ENCODE measurements around the gene CMTM4.

Gene CMTM4

GRCh38 chr16:66696669-66697630, at the start of gene CMTM4:
Gene CMTM4, minus strand, starts transcription at chr16:66696743. Its CDS starts 218 bp downstream, at chr16:66696525.
- no peak for FAIRE-seq

GRCh38 chr16:66746048-66746447, 49.5 kb upstream of the CMTM4 start:
- no peak for FAIRE-seq

- FAIRE-seq: no peak
Observed at GRCh38 chr16:66741950-66742808, 45.6 kb upstream of the CMTM4 start.

- no peak for FAIRE-seq
Observed at GRCh38 chr16:66741169-66741900, 44.8 kb upstream of the CMTM4 start.

GRCh38 chr16:66740533-66740932, 44.0 kb upstream of the CMTM4 start:
- FAIRE-seq: no peak

GRCh38 chr16:66740010-66740409, 43.5 kb upstream of the CMTM4 start:
- no peak for FAIRE-seq

GRCh38 chr16:66735891-66736290, 39.3 kb upstream of the CMTM4 start:
- no peak for FAIRE-seq

GRCh38 chr16:66731101-66731500, 34.6 kb upstream of the CMTM4 start:
- FAIRE-seq: no peak

- no peak for FAIRE-seq
Observed at GRCh38 chr16:66728804-66729203, 32.3 kb upstream of the CMTM4 start.

- FAIRE-seq: peak; percentile 58
Observed at GRCh38 chr16:66728117-66728787, 31.7 kb upstream of the CMTM4 start.

- no peak for FAIRE-seq
Observed at GRCh38 chr16:66720766-66721165, 24.2 kb upstream of the CMTM4 start.

- FAIRE-seq: no peak
Observed at GRCh38 chr16:66719246-66719645, 22.7 kb upstream of the CMTM4 start.

GRCh38 chr16:66717776-66718175, 21.2 kb upstream of the CMTM4 start:
- no peak for FAIRE-seq

- no peak for FAIRE-seq
Observed at GRCh38 chr16:66717112-66717675, 20.7 kb upstream of the CMTM4 start.

- no peak for FAIRE-seq
Observed at GRCh38 chr16:66714654-66715307, 18.2 kb upstream of the CMTM4 start.

- no peak for FAIRE-seq
Observed at GRCh38 chr16:66714062-66714461, 17.5 kb upstream of the CMTM4 start.

- FAIRE-seq: no peak
Observed at GRCh38 chr16:66713076-66713475, 16.5 kb upstream of the CMTM4 start.

- FAIRE-seq: no peak
Observed at GRCh38 chr16:66712512-66712911, 16.0 kb upstream of the CMTM4 start.

GRCh38 chr16:66711581-66711980, 15.0 kb upstream of the CMTM4 start:
- FAIRE-seq: no peak

- no peak for FAIRE-seq
Observed at GRCh38 chr16:66706506-66706880, 9.9 kb upstream of the CMTM4 start.

GRCh38 chr16:66705790-66706505, 9.4 kb upstream of the CMTM4 start:
- FAIRE-seq: no peak

Data from endometrium (tissue), 2 donors.